A673 (cell line): ENCODE results near the gene EPAS1.

Experiments used
- CTCF ChIP-seq: fragments of 300-800, 200-600 bp; sonication (generic); conservative IDR thresholded peaks from 2 replicates; pipeline ENCODE4 v1.5.1; 2017; ENCODE audit warnings: low read depth, mild to moderate bottlenecking, antibody characterized with exemption, low read length, moderate library complexity, mixed read lengths
- EZH2 ChIP-seq: fragments of 200-600 bp; sonication (generic); IDR thresholded peaks from 2 replicates; pipeline ENCODE4 v1.6.1; 2017; ENCODE audit warnings: borderline replicate concordance, low read depth, mild to moderate bottlenecking, mixed read lengths, antibody characterized with exemption, low read length; ENCODE audit not compliant: poor library complexity, severe bottlenecking

- no peak for TF ChIP-seq CTCF
- TF ChIP-seq EZH2 = no peak
Measured at GRCh38 chr2:46362667-46363012, 65.4 kb downstream of the EPAS1 start.
